Measurements from ENCODE around the gene RAET1E. TPM values are rescaled to one million over a fixed set of nuclear protein-coding genes. Genes with fewer than 3 reads are reported as not detected.
"Not testable (repeated sequence)": the region's sequence is repeated elsewhere in the genome, so short reads cannot be mapped to it uniquely, and the experiment has no call there.

The RAET1E gene
- polyA plus RNA-seq, 1 donor, result 0.45 TPM

- no peak for DNase-seq
These were observed 8.6 kb downstream of the RAET1E start for GRCh38 chr6:149889326-149889725.

GRCh38 chr6:149888659-149889058 lies 9.3 kb downstream of the RAET1E start:
- no peak for DNase-seq

GRCh38 chr6:149888093-149888492 lies 9.8 kb downstream of the RAET1E start:
- no peak for DNase-seq

GRCh38 chr6:149887343-149887742 lies 10.6 kb downstream of the RAET1E start:
- no peak for DNase-seq

- DNase-seq, result no peak
These were observed 12.0 kb downstream of the RAET1E start for GRCh38 chr6:149885888-149886287.

GRCh38 chr6:149884617-149885016 lies 13.3 kb downstream of the RAET1E start:
- no peak for DNase-seq

- no peak for DNase-seq
These were observed 13.7 kb downstream of the RAET1E start for GRCh38 chr6:149884215-149884614.

- DNase-seq, result no peak
These were observed 16.1 kb downstream of the RAET1E start for GRCh38 chr6:149881860-149882259.

- no peak for DNase-seq
These were observed 16.7 kb downstream of the RAET1E start for GRCh38 chr6:149881066-149881766.

GRCh38 chr6:149877659-149878058 lies 20.3 kb downstream of the RAET1E start:
- DNase-seq, result no peak

GRCh38 chr6:149876241-149876933 lies 21.5 kb downstream of the RAET1E start:
- no peak for DNase-seq

- DNase-seq, result no peak
These were observed 25.7 kb downstream of the RAET1E start for GRCh38 chr6:149872233-149872632.

- no peak for DNase-seq
These were observed 26.7 kb downstream of the RAET1E start for GRCh38 chr6:149871182-149871581.

- DNase-seq, result no peak
These were observed 28.5 kb downstream of the RAET1E start for GRCh38 chr6:149869275-149869892.

- no peak for DNase-seq
These were observed 29.9 kb downstream of the RAET1E start for GRCh38 chr6:149867876-149868640.

- DNase-seq, result peak; percentile 59
These were observed 33.1 kb downstream of the RAET1E start for GRCh38 chr6:149864578-149865535.

- DNase-seq, result peak; percentile 80
These were observed 34.0 kb downstream of the RAET1E start, which contains the start of gene LRP11 for GRCh38 chr6:149863698-149864577. TSS of gene LRP11 (minus strand) at chr6:149864359. CDS start at chr6:149864020, 339 bp downstream.

GRCh38 chr6:149862922-149863697 lies 34.8 kb downstream of the RAET1E start:
- peak; percentile 78 for DNase-seq

- DNase-seq, result not testable (repeated sequence)
These were observed 35.5 kb downstream of the RAET1E start for GRCh38 chr6:149862424-149862738.

Data from hindlimb muscle (tissue), 1 donor.